Measurements from ENCODE around the gene CBX8.

The CBX8 gene

GRCh38 chr17:79803997-79804855 lies 7.3 kb upstream of the CBX8 start:
- no peak for DNase-seq

- no peak for DNase-seq
Observed at GRCh38 chr17:79803421-79803996, 6.6 kb upstream of the CBX8 start.

GRCh38 chr17:79802736-79803420 lies 6.0 kb upstream of the CBX8 start:
- no peak for DNase-seq

- DNase-seq, result no peak
Observed at GRCh38 chr17:79802039-79802735, 5.3 kb upstream of the CBX8 start.

GRCh38 chr17:79801156-79802038 lies 4.5 kb upstream of the CBX8 start:
- no peak for DNase-seq

- no peak for DNase-seq
Observed at GRCh38 chr17:79800325-79801155, 3.7 kb upstream of the CBX8 start.

GRCh38 chr17:79799538-79800324 lies 2.9 kb upstream of the CBX8 start:
- no peak for DNase-seq

- DNase-seq, result no peak
Observed at GRCh38 chr17:79799174-79799537, 2.3 kb upstream of the CBX8 start.

GRCh38 chr17:79798299-79799173 lies 1.7 kb upstream of the CBX8 start:
- DNase-seq, result no peak

- no peak for DNase-seq
Observed at GRCh38 chr17:79797492-79798298, 818 bp upstream of the CBX8 start.

- no peak for DNase-seq
Observed at GRCh38 chr17:79796444-79796762, 474 bp downstream of the CBX8 start.

- no peak for DNase-seq
Observed at GRCh38 chr17:79795795-79796443, 958 bp downstream of the CBX8 start.

GRCh38 chr17:79794659-79795511 lies 2.0 kb downstream of the CBX8 start:
- DNase-seq, result no peak

GRCh38 chr17:79793924-79794304 lies 3.0 kb downstream of the CBX8 start:
- no peak for DNase-seq

- no peak for DNase-seq
Observed at GRCh38 chr17:79792984-79793923, 3.6 kb downstream of the CBX8 start.

- DNase-seq, result no peak
Observed at GRCh38 chr17:79792341-79792871, 4.5 kb downstream of the CBX8 start.
